ENCODE data around the gene TEDC1.
"Not testable (repeated sequence)": the region's sequence is repeated elsewhere in the genome, so short reads cannot be mapped to it uniquely, and the experiment has no call there.

The TEDC1 gene

DNA sequence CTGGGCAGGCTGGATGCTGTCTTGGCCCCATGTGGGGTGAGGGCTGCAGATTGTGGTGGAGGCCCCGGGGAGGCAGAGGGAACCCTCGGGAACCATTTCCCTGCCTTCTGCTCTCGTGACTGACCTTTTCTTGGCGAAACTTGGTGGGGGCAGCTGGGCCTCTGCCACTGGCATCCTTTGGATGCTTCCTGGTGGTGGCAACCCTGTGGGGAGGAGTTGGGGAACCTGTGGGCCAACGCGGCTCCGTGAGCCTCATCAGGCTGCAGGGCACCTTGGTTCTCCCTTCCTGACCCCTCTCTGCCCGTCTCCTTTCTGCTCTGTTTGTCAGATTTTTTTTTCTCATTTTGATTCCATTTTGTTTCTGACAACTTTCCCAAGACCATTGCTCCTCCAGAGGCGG lies 49.8 kb downstream of the TEDC1 start:
- H3K4me3 Mint-ChIP-seq: no peak overlapping the region
- H3K9me3 Mint-ChIP-seq: peaks cover 13% of the 10 kb centered on the region
- H3K4me1 Mint-ChIP-seq: peaks cover 7% of the 10 kb centered on the region
- peaks cover 40% of the 10 kb centered on the region for H3K27me3 Mint-ChIP-seq
- H3K36me3 Mint-ChIP-seq: peaks cover 13% of the 10 kb centered on the region
- H3K27ac Mint-ChIP-seq: no peak overlapping the region
- no peak for ATAC-seq

DNA sequence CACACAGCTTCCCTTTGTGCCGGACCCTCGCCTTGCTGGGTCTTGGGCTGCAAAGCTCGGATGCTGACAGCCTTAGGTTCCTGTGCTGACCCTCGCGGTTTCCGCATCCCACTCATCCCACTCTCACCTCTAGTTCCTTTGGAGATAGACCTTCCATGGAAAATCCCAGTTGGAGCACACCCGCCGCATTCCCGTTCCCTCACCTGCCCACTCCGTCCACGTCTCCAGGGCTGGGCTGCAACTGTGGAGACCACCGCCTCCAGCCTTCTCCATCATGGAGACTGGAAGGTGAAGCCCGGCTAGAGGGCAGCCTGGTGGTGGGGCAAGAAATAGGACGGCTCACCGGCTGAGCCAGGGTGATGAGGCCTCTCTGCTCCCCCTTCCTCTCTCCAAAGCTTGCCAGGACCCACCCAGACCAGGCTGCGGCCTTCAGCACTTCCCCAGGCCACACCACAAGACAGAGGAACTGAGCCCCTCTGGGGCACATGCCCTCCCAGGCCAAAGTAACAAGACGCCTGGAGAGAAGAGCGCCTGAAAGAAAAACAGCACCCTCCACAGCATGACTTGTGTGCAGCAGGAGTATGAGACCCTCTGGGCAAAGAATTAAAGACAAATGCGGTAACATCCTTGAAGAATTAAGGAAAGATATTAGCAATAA lies 50.3 kb downstream of the TEDC1 start:
- Mint-ChIP-seq H3K4me1 (peaks cover 7% of the 10 kb centered on the region), H3K27ac (no peak overlapping the region), H3K4me3 (no peak overlapping the region), H3K27me3 (peaks cover 37% of the 10 kb centered on the region), H3K9me3 (peaks cover 13% of the 10 kb centered on the region), H3K36me3 (peaks cover 13% of the 10 kb centered on the region)
- no peak for ATAC-seq

DNA sequence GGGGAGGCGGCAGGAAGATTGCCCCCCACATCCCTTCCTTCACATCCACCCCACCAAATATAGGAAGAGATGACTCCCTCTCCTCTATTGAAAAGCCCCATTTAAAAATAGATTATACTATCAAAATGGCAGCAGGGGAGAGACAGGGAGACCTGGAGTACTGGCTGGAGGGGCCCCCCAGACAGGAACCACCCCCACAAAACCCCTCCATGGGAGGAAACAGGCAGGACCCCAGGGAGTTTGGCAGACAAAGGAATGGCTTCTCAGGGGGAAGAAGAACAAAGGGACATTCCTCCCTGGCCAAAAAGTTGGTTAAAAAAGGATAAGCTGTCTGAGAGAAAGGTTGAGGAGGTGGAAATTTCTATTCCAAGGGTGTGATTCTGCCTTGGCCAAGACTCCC lies 54.6 kb downstream of the TEDC1 start:
- ATAC-seq, H3K4me1 Mint-ChIP-seq, H3K4me3 Mint-ChIP-seq, H3K27ac Mint-ChIP-seq: not testable (repeated sequence)
- Mint-ChIP-seq H3K9me3 (peaks cover 13% of the 10 kb centered on the region), H3K27me3 (peaks cover 16% of the 10 kb centered on the region), H3K36me3 (peaks cover 13% of the 10 kb centered on the region)

DNA sequence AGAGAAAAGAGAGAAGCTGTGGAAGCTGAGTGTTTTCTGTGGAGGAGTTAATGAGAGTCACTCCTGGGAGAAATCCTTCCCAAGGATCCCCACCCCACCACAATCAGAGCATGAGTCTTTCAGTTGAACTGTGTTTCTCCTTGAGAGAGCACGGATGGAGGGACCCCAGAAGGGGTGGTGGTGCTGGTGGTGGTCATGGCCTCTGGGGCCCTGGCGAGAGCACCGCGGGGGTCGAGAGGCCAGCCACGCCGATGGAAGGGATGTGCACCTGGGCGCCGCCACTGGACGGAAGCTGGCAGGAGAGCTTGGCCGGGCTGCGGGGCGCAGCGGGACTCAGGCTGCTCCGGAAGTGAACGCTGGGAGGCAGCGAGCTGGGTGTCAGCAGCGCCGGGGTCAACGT lies 55.4 kb downstream of the TEDC1 start:
- H3K9me3 Mint-ChIP-seq: peaks cover 13% of the 10 kb centered on the region
- H3K4me3 Mint-ChIP-seq, H3K27me3 Mint-ChIP-seq, H3K4me1 Mint-ChIP-seq, H3K27ac Mint-ChIP-seq, ATAC-seq: not testable (repeated sequence)
- peaks cover 13% of the 10 kb centered on the region for H3K36me3 Mint-ChIP-seq

DNA sequence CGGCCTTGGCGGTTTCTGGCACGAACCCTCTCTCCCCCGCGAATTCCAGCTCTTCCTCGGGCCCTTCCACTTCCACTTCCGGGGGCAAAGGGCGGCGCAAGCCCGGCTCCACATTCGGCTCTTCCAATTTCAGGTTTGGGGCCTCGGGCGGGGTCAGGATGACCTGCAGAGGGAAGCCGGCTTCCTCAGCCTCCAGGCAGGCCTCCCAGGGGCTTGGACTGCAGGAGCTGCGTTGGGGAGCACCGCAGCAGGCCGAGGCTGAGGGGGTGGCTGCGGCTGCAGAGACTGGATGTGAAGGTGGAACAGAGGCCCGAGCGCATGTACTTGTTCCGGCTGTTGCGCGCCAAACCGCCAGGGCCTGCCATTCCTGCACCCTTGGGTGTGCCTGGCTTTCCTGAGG lies 56.0 kb downstream of the TEDC1 start:
- H3K36me3 Mint-ChIP-seq, H3K4me3 Mint-ChIP-seq, H3K4me1 Mint-ChIP-seq, H3K27me3 Mint-ChIP-seq, ATAC-seq, H3K27ac Mint-ChIP-seq: not testable (repeated sequence)
- H3K9me3 Mint-ChIP-seq: peaks cover 13% of the 10 kb centered on the region

DNA sequence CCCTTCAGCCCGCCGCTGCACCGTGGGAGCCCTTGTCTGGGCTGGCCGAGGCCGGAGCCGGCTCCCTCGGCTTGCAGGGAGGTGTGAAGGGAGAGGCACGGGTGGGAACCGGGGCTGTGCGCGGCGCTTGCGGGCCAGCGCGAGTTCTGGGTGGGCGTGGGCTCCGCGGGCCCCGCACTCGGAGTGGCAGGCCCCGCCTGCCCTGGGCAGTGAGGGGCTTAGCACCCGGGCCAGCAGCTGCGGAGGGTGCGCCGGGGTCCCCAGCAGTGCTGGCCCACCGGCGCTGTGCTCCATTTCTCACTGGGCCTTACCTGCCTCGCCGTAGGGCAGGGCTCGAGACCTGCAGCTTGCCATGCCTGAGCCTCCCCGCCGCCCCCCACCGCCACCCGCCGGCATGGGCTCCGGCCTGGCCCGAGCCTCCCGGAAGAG lies 56.7 kb downstream of the TEDC1 start:
- no peak overlapping the region for H3K27ac Mint-ChIP-seq
- ATAC-seq: no peak

More for the DNA sequence above, 56.7 kb downstream of the TEDC1 start:
- Mint-ChIP-seq H3K36me3 (peaks cover 7% of the 10 kb centered on the region), H3K9me3 (peaks cover 10% of the 10 kb centered on the region), H3K4me1 (no peaks in the 10 kb centered on the region), H3K27me3 (no peaks in the 10 kb centered on the region), H3K4me3 (no peak overlapping the region)

Measured in stimulated activated memory B cell treated with anti-CD40 and anti-IgM and Interleukin-4, amounts not matched to agents 10 μg/mL and 1 μg/mL and 100 μg/mL, for 72 hours (primary cell).